NCI-H146 treated with DMSO at 0.1 percent for 48 hours (cell line): ENCODE data around the gene CRNN.

Source experiments
- DNase-seq: peaks from one replicate; lab custom pipeline; 2025; ENCODE audit not compliant: unreplicated experiment; lab: John Stamatoyannopoulos, UW

Gene CRNN

GRCh38 chr1:152426731-152427130 is 12.7 kb upstream of the CRNN start:
- no peak for DNase-seq

GRCh38 chr1:152419917-152420316 is 5.9 kb upstream of the CRNN start:
- DNase-seq: no peak

GRCh38 chr1:152415454-152416227 is 1.6 kb upstream of the CRNN start:
- DNase-seq: no peak

- no peak for DNase-seq
These were observed 1.3 kb downstream of the CRNN start for GRCh38 chr1:152412756-152413155.

DNA sequence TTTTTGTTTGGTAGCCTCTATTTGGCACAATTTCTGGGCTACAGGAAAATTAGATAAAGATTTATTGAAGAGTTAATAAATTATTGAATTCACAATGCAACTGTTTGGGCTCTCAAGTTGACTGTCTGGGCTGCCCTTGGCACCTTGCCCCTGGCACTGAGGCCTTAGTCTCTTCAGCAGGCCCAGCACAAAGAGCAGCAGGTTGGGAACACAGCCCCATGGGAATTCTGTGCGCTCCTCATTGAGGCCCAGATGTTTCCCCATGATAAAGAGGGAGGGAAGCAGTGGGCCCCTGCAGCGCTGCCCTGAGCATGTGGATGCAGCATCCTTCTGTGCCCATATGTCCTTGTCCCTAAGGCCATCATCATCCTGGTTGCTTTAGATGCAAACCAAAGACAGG is 2.9 kb downstream of the CRNN start:
- DNase-seq: no peak

DNA sequence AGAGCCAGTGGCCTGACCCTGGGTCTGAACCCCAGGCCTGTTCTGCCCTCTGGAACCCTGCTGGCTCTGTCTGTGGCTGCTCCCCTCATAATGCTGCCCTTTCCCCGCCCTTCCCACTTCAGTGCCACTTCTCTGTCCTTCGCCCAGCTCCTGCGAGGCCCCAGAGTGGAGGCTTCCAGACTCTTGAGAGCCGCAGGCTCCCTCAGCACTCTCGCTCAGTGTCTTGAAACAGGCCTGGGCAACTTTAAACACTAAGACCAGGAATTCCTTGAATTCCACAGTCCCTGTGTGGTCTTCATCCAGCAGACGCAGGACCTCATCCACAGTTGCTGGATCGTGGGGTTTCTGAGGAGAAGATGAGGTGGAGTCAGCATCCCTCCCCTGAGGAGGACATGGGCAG is 3.5 kb downstream of the CRNN start:
- no peak for DNase-seq

DNA sequence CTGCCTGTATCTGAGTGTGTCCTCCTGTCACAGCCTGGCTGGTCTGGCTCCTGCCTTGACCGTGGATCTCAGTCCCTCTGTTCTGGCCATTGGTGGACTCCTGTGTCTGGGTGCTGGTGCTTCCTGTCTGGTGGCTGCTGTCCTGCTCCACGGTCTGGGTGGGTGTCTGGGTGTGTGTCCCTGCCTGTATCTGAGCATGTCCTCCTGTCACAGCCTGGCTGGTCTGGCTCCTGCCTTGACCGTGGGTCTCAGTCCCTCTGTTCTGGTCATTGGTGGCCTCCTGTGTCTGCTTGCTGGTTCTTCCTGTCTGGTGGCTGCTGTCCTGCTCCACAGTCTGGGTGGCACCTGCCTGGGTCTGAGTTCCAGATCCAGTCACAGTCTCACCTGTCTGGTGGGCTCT is 4.0 kb downstream of the CRNN start:
- DNase-seq: no peak

- no peak for DNase-seq
These were observed 5.4 kb downstream of the CRNN start for GRCh38 chr1:152408664-152409063.

DNA sequence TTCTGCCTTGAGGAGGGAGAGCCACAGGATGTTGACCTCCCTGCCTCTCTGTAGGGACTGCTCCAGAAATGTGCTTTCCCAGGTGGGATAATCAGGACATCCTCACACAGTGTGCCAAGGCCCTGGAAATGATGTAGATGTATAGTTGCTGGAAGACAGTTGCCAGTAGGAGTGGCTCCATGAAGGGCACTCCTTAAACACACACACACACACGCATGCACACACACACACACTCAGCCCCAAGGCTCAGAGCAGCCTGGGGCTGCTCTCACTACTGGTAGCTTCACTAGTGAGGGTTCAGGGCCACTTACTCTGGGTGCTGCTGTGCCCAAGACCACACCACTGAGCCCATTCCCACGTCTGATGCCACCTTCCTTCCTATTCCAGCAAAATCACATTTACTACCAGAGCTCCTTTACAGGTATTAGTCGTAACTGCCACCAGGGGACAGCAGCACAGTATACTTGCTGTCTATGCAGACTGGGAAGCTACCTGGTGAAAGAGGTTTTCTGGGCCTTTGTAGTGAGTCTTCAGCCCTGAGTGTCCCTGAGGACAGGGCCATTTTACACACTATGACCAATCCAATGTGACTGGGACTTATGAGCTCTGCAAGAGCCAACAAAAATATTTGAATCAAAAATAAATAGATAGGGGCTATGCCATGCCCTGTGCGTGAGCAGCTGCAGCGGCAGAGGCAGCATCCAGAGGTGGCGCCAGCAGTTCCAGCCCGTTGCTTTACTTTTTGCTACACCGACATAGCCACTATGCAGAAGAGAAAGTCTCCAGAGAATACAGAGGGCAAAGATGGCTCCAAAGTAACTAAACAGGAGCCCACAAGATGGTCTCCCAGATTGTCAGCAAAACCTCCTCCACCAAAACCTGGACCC is 15.0 kb downstream of the CRNN start:
- no peak for DNase-seq

DNA sequence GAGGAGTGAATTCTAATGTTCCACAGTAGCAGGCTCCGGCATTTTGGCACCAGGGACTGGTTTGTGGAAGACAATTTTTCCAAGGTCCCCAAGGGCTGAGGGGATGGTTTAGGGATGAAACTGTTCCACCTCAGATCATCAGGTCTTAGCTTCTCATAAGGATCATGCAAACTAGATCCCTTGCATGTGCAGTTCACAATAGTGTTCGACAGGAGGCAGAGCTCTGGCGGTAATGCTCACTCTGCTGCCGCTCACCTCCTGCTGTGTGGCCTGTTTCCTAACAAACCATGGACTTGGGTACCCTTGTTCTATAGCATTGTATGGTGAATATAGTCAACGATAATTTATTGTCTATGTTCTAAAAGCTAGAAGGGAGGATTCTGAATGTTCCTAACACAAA is 16.6 kb downstream of the CRNN start:
- DNase-seq: no peak

DNA sequence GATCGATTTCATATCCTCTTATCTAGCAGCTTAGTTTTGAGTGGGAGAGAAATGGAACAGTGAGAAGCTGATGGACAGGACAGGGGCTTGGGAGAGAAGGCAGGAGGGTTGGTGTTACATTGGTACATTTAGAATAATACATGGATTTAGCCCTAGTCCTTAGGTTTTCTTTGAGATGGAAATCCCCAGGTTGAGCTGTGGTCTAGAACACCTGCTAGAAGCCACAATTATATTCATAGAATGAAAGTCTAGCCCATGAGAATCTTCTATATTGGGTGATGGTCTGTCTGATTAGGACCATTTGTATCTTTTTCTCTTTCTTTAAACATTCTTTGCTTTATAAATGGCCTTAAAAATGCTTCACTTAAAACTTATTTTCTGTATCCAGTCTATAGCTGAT is 19.9 kb downstream of the CRNN start:
- DNase-seq: no peak

- no peak for DNase-seq
These were observed 21.2 kb downstream of the CRNN start for GRCh38 chr1:152392909-152393308.

GRCh38 chr1:152388889-152389288 is 25.2 kb downstream of the CRNN start:
- DNase-seq: no peak

GRCh38 chr1:152386940-152387339 is 27.1 kb downstream of the CRNN start:
- DNase-seq: no peak

- DNase-seq: no peak
These were observed 33.1 kb downstream of the CRNN start for GRCh38 chr1:152380932-152381331.

GRCh38 chr1:152374451-152374850 is 39.6 kb downstream of the CRNN start:
- DNase-seq: no peak

DNA sequence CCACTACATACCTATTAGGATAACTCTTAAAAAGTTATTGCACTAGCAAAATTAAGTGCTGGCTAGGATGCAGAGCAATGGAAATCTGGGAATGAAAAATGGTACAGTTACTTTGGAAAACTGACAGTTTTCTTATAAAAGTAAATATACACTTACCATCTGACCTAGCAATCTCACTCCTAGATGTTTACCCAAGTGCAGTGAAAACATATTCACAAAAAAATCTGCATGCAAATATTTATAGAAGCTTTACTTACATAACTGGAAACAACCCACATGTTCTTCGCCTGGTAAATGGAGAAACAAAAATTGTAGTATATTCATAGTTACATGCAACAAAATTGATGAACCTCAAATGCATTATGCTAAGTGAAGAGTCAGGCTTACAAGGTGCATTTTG is 41.4 kb downstream of the CRNN start:
- no peak for DNase-seq

DNA sequence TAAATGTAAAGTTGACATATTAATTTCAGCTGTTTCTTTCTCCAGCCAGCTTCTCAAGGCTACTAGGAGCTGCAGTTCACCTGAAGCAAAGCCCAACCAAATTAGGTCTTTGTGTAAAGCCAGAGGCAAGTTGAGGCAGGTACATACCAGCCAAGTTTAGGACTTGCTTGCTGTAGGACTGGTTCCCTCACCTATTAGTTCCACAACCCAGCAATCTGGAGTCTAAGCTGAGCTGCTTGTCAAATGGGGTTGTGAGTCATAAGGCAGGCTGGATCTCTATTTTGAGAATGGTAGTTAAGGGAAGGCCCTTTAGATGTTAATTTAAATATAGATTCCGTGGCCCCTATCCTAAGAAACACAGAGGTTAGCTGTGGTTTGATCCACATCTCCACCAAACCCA is 46.6 kb downstream of the CRNN start:
- DNase-seq: no peak

GRCh38 chr1:152359906-152360305 is 54.2 kb downstream of the CRNN start, which contains the start of gene FLG2:
TSS of gene FLG2 (minus strand) at chr1:152360006. CDS start at chr1:152358884, 1,122 bp downstream.
- no peak for DNase-seq
